Esophagus muscularis mucosa (tissue), 4 donors: ENCODE data around the gene LCN2. TPM values are rescaled to one million over a fixed set of nuclear protein-coding genes. Genes with fewer than 3 reads are reported as not detected.
A peak's percentile ranks its signal among the peaks of the same experiment; 100 is the strongest.
"Not testable (repeated sequence)": the region's sequence is repeated elsewhere in the genome, so short reads cannot be mapped to it uniquely, and the experiment has no call there.

ENCODE experiments used
- DNase-seq: peaks from one replicate; pipeline ENCODE4 v3.0.0-alpha.2; 2017; ENCODE audit errors: extremely low spot score
- H3K27ac ChIP-seq, 4 donors: fragments of 200-600 bp; sonication (generic); replicated peaks in 1 of 4; 1 replicate in 3 of 4; 2 replicates in 1 of 4; pipeline ENCODE4 v1.5.1; 2016 to 2019; ENCODE audit warnings: mild to moderate bottlenecking in 1 of 4
- H3K27me3 ChIP-seq, 4 donors: fragments of 200-600 bp; sonication (generic); one replicate each; pipeline versions ENCODE4 v1.5.1 to v1.6.0; 2016 to 2019
- H3K36me3 ChIP-seq, 4 donors: fragments of 200-600 bp; sonication (generic); one replicate each; pipeline ENCODE4 v1.5.1; 2016 to 2019
- H3K4me1 ChIP-seq, 4 donors: fragments of 200-600 bp; sonication (generic); one replicate each; pipeline ENCODE4 v1.5.1; 2016 to 2019
- H3K4me3 ChIP-seq, 4 donors: fragments of 200-600 bp; sonication (generic); 1 replicate in 2 of 4; 2 replicates in 2 of 4; pipeline ENCODE4 v1.5.1; 2016 to 2019; ENCODE audit warnings: mild to moderate bottlenecking in 4 of 4, moderate library complexity in 1 of 4
- H3K9me3 ChIP-seq, 4 donors: fragments of 200-600 bp; sonication (generic); 1 replicate in 3 of 4; 2 replicates in 1 of 4; pipeline ENCODE4 v1.5.1; 2016 to 2019
- EP300 ChIP-seq: sonication (generic); formaldehyde crosslinking; IDR thresholded peaks from one replicate; pipeline ENCODE4 v1.6.1; 2017; ENCODE audit warnings: antibody characterized with exemption
- POLR2A ChIP-seq: fragments of 450-650 bp; IDR thresholded peaks from one replicate; pipeline ENCODE4 v1.6.1; 2017; ENCODE audit warnings: antibody characterized with exemption, moderate library complexity, mild to moderate bottlenecking, low read depth
- POLR2AphosphoS5 ChIP-seq, 2 donors: sonication (generic); formaldehyde crosslinking; IDR thresholded peaks; one replicate each; pipeline ENCODE4 v1.6.1; 2017; ENCODE audit warnings: antibody characterized with exemption in 2 of 2
- WGBS: methylation state at CpG from one replicate; pipeline ENCODE4 v1.1.5; 2018; 5-methylcytosine and 5-hydroxymethylcytosine counted together
- intact Hi-C: fragments of 100-400 bp; cut with DNase I; formaldehyde crosslinking; loops from one replicate; pipeline ENCODE4 v1.15.1; 2023
- total RNA-seq, 4 donors: library from RNA; depleted of rRNA; stranded (reverse); fragments of >200 nt; gene quantifications; one replicate each; pipeline versions ENCODE4 v1.1.0 to v1.2.1, GENCODE V29; 2016
- TF ChIP-seq, protein P1 (sequence below), 3 experiments: fragments of 200-600 bp in 2 of 3; fragments of 450-650 bp in 1 of 3; sonication (generic) in 2 of 3; IDR thresholded peaks; one replicate each; pipeline ENCODE4 v1.5.1; 2017 to 2019; ENCODE audit warnings: antibody characterized with exemption in 3 of 3, mild to moderate bottlenecking in 2 of 3, moderate library complexity in 1 of 3

The LCN2 gene
- total RNA-seq, 4 donors from 2014 or later = 0.83 to 6.2 TPM; not detected in 2

DNA sequence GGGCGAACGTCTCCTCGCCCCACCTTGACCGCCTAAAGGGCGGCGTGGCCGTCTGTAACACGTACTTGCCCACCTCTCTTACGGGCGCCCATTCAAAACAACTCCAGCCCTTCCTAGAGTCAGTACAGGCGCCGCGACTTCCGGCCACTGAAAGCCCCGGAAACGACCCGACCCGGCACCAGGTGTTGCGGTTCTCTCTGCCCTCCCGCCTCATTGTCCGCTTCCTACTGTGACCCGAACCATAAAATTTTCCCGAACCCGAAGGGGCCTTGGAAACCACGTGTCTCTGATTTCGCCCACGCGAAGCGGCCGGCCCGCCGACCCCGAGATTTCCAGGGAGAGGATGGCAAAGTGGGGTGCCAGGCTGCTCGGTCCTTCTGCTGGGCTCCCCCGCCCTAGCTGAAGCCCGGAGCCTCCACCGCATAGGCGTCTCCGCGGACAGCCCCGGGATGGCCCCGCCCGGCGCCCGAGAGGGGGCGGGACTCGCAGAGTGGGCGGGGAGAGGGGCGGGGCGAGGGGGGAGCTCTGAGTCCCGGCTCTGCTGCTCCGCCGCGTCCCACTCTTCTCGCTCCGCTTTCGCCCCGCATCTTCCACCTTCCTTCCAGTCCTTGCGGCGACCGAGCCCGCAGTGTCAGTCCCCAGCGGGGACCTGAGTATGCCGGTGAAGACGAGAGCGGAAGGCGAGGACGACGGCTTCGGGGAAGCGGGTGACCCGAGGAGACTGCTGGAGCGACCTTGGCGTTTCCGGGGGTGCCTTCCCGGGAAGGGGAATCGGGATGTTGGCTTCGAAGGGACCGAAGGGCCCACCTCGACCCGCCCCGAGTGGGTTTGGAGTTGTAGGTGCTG is 21.0 kb upstream of the LCN2 start:
- no peak for TF ChIP-seq EP300
- TF ChIP-seq, protein P1, sequence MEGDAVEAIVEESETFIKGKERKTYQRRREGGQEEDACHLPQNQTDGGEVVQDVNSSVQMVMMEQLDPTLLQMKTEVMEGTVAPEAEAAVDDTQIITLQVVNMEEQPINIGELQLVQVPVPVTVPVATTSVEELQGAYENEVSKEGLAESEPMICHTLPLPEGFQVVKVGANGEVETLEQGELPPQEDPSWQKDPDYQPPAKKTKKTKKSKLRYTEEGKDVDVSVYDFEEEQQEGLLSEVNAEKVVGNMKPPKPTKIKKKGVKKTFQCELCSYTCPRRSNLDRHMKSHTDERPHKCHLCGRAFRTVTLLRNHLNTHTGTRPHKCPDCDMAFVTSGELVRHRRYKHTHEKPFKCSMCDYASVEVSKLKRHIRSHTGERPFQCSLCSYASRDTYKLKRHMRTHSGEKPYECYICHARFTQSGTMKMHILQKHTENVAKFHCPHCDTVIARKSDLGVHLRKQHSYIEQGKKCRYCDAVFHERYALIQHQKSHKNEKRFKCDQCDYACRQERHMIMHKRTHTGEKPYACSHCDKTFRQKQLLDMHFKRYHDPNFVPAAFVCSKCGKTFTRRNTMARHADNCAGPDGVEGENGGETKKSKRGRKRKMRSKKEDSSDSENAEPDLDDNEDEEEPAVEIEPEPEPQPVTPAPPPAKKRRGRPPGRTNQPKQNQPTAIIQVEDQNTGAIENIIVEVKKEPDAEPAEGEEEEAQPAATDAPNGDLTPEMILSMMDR (IDR thresholded peaks at IDR 0.05) = peak in 1 of 3 experiments; percentile 24
- TF ChIP-seq POLR2A = peak; percentile 54
- TF ChIP-seq POLR2AphosphoS5 (IDR thresholded peaks at IDR 0.05) = peak; percentile 46 to 73
- 0% methylated on average over 32 of the region's 82 CpGs for WGBS
- H3K27me3 ChIP-seq = peaks cover 0 to 12% (median 0%) of the 10 kb centered on the region in 4 donors
- peak overlapping the region; percentile 77 to 99 (median 98) for H3K4me3 ChIP-seq
- H3K4me1 ChIP-seq = peaks cover 29 to 39% (median 38%) of the 10 kb centered on the region in 4 donors
- DNase-seq = peak; percentile 96
- intact Hi-C loops = no loop called here
- no peaks in the 10 kb centered on the region for H3K9me3 ChIP-seq
- peak overlapping the region; percentile 90 to 98 (median 94) for H3K27ac ChIP-seq
- peaks cover 3 to 18% (median 14%) of the 10 kb centered on the region in 4 donors for H3K36me3 ChIP-seq

DNA sequence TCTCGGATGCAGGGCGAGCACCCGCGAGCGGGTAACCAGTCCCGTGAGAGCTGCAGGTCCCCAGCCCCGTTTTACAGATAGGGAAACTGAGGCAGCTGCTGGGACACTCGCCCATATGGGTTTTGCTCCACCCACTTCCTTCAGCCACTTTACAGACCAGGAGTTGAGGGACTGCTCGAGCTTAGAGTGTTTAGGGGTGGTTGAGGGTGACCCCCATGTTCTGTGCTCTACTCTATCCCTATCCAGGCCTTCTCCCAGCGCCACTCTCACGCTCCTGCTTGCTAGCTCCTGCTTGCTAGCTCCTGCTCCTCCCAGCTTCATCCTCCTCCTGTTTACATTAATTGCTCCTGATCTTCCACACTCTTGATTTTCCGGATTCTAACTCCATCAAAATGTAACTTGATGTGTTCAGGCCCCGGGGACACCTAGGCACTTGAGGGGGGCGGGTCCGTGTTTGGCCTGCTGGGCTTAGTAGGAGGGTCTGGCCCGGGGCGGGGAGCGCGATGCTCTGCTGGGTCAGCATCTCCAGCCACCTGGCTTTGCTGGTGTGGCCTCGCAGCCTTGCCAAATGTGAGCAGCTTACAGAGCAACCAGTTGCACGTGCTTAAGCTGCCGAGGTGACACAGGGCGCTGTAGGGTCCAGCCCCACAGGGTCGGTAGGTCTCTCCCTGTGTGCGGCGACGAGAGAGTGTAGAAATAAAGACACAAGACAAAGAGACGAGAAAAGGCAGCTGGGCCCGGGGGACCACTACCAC is 20.2 kb upstream of the LCN2 start:
- TF ChIP-seq POLR2A (no peak), EP300 (no peak), POLR2AphosphoS5 (IDR thresholded peaks at IDR 0.05) (no peak)
- TF ChIP-seq, protein P1 (IDR thresholded peaks at IDR 0.05) = no peak
- Histone ChIP-seq H3K9me3 (no peaks in the 10 kb centered on the region), H3K36me3 (peaks cover 0 to 10% (median 6%) of the 10 kb centered on the region in 4 donors), H3K27me3 (peaks cover 0 to 12% (median 0%) of the 10 kb centered on the region in 4 donors), H3K27ac (peak overlapping the region; percentile 90 to 98 (median 94)), H3K4me3 (peak overlapping the region; percentile 77 to 99 (median 98)), H3K4me1 (peaks cover 29 to 39% (median 38%) of the 10 kb centered on the region in 4 donors)
- WGBS = 66% methylated on average over 29 of the region's 29 CpGs
- intact Hi-C loops = no loop called here
- DNase-seq = no peak

DNA sequence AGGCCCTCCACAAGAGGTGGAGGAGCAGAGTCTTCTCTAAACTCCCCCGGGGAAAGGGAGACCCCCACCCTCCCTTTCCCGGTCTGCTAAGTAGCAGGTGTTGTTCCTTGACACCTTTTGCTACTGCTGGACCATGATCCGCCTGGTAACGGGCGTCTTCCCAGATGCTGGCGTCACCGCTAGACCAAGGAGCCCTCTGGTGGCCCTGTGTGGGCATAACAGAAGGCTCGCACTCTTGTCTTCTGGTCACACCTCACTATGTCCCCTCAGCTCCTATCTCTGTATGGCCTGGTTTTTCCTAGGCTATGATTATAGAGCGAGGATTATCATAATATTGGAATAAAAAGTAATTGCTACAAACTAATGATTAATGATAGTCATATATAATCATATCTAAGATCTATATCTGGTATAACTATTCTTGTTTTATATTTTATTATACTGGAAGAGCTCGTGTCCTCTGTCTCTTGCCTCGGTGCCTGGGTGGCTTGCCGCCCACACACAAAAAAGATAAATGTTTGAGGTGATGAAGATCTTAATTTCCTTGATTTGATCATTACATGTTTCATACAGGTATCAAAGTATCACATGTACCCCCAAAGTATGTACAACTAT is 19.2 kb upstream of the LCN2 start:
- TF ChIP-seq, protein P1 (IDR thresholded peaks at IDR 0.05) = peak; percentile 25 to 49 (median 40)
- peaks cover 26 to 33% (median 32%) of the 10 kb centered on the region in 4 donors for H3K4me1 ChIP-seq
- DNase-seq, H3K27ac ChIP-seq, H3K36me3 ChIP-seq, H3K9me3 ChIP-seq, intact Hi-C loops, H3K4me3 ChIP-seq: not testable (repeated sequence)
- peaks cover 0 to 12% (median 0%) of the 10 kb centered on the region in 4 donors for H3K27me3 ChIP-seq
- WGBS = 23% methylated on average over 12 of the region's 12 CpGs

DNA sequence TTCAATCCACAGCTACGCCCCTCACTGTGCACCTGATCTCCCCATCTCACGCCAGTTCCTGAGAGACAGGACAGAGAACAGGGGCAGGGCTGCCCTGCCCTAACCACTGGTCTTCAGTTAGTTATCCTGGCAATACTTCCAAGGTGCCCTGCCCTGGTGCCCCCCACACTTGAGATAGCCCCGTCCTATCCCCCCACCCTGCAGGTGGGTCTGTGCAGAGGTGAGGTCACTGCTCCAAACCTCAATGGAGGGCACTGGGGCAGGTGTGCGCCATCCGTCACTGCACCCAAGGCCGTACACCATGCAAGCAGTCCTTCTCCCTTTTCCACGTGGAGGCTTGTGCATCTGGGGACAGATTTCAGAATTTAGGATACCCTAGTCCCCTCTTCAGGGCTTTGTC is 18.6 kb upstream of the LCN2 start:
- 45% methylated on average over 3 of the region's 7 CpGs for WGBS
- intact Hi-C loops, H3K27ac ChIP-seq, DNase-seq, H3K9me3 ChIP-seq, H3K36me3 ChIP-seq, H3K4me3 ChIP-seq: not testable (repeated sequence)
- peaks cover 0 to 12% (median 0%) of the 10 kb centered on the region in 4 donors for H3K27me3 ChIP-seq
- H3K4me1 ChIP-seq = peaks cover 20 to 28% (median 26%) of the 10 kb centered on the region in 4 donors

DNA sequence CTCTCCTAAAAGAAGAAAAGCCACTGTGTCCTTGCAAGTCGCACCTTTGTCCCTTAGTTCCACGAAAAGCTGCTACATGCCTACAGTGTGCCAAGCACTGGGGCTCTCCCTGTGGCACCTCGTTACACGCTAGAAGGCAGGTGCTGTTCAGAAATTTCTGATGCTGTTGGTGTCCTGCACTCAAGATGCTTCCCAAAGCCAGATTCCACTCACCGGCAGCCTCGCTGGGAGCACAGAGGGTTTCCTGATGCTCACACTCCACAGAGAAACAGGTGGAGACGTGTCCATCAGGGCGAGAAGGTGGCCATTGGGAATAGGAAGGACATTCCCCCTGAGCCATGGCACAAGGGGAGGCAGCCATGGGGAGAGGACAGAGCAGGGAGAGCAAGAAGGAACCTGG is 17.9 kb upstream of the LCN2 start:
- H3K4me3 ChIP-seq, H3K27ac ChIP-seq, H3K36me3 ChIP-seq, DNase-seq, intact Hi-C loops, H3K9me3 ChIP-seq: not testable (repeated sequence)
- WGBS = 96% methylated on average over 4 of the region's 8 CpGs
- H3K27me3 ChIP-seq = peaks cover 0 to 12% (median 0%) of the 10 kb centered on the region in 4 donors
- H3K4me1 ChIP-seq = peaks cover 14 to 21% (median 19%) of the 10 kb centered on the region in 4 donors

DNA sequence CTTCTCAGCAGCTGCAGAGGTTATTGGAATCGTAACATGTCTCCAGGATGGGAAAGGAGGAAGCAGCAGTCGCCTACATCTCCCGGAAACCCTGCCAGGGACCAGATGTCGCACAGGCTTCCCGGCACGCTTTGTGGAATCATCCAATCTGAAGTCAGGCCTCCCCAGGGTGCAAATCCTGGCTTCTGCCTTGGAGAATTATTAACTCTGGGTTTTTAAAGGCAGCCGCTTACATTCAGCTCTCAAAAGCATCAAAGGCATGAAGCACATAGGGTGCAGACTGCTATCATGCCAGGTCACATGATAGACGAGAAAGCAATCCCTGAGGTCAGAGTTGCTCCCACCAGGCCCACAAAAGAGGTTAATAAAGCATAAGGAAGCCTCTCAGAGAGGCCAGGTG is 17.1 kb upstream of the LCN2 start:
- H3K27ac ChIP-seq, H3K9me3 ChIP-seq, DNase-seq, H3K4me3 ChIP-seq, intact Hi-C loops, H3K36me3 ChIP-seq: not testable (repeated sequence)
- 26% methylated on average over 5 of the region's 8 CpGs for WGBS
- Histone ChIP-seq H3K27me3 (peaks cover 0 to 12% (median 0%) of the 10 kb centered on the region in 4 donors), H3K4me1 (peaks cover 8 to 13% (median 12%) of the 10 kb centered on the region in 4 donors)

DNA sequence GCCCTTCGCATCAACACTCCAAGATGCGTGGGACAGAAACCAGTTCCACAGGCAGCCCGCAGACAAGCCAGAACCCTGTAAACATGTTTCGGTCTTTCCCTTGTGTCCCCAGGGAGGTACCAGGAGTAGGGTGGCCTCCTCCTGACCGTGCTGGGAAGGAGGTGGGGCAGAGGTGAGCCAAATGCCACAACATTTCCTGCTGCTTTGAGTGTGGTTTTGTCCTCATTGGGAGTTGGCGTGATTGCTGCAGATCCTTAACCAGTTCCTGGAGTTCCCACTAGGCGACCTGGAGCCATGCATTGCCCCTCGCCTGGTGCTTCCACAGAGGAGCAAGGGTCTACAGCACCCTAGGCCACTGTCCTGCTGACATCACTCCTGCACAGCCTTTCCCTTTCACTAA is 13.7 kb upstream of the LCN2 start:
- H3K9me3 ChIP-seq, DNase-seq, H3K4me1 ChIP-seq, intact Hi-C loops, H3K36me3 ChIP-seq, H3K27ac ChIP-seq, H3K4me3 ChIP-seq: not testable (repeated sequence)
- WGBS = 75% methylated on average over 8 of the region's 8 CpGs
- H3K27me3 ChIP-seq = peaks cover 0 to 12% (median 0%) of the 10 kb centered on the region in 4 donors
